Stimulated activated CD4-positive, alpha-beta T cell treated with anti-CD3 and anti-CD28 coated beads, Interleukin-2, amount 100 ng/mL, for 48 hours (primary cell): ENCODE results near the gene SETD3.

Experiments used
- DNase-seq, 2 donors: peaks; one replicate each; pipeline ENCODE4 v3.0.0-alpha.2; 2020

Gene SETD3

GRCh38 chr14:99516871-99517642 lies 36.4 kb upstream of the SETD3 start:
- no peak for DNase-seq

GRCh38 chr14:99516156-99516870 lies 35.7 kb upstream of the SETD3 start:
- no peak for DNase-seq

DNA sequence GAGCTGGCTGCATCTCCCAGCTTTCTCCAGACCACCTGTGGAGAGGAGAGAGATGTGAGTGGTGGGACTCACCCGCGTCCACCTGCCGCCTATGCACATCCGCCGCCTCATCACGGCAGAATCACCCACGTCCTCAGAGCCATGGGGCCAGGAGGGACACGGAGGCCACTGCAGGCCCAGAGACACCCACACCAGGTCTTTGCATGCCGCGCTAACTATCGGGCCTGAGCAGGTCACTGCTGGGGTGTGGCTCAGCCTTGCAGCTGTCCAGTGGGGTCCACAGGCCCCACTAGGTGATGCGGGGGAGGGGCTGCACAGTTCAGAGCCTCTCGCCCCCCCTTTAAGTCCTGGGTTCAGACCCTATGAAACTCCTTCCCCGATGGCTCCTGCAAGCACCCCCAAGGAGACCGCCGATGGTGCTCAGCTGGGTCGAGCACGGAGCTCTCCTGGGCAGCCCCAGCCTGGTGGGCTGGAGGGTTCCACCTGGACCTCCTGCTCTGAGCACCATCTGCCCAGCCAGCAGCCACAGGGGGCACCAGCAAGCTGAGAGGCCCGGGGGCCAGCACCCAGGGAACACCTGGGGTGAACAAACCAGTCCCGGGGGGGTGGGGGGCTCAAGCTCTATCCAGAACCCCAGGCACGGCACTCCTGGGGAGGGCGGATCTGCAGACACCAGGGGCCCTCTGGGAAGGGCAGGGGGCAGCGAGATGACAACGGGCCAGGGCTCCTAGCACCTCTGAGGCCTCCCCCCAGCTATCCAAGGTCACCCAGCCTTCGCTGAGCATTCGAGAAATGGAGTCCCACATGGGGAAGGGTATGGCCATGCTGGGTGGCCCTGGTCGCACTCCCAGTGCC lies 34.9 kb upstream of the SETD3 start:
- DNase-seq = no peak

DNA sequence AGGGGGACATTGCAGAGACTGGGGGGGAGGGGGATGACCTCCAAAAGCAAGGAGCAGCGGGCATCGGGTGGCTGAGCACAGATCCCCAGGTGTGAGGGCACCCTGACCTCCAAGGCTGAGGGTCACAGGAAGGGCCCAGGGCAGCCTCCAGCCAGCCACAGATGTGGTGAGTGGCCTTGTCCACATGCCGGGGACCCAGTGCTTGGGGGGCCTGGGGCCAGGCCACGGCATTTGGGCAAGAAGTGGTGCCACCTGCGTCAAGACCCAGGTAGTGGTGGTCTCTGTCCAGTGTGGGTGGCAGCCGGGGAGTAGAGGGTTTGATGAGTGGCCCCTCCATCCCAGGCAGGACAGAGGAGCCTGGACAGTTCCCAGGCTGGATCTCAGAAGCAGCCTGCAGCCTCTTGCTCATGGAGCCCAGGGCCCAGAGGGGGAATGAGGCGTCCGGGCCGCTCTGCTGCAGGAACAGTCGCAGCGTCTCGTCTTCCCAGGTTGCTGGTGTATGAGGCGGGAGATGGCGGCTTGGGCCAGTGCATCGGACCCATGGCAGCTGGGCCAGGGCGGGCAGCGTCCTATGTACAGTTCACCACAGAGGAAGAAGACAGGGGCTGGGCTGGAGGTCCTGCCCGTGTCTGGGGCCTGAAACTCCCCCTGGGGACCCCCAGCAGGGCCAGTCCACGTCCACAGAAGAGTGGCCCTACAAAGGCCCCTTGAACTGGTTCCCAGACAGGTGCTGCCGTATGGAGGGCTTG lies 34.1 kb upstream of the SETD3 start:
- DNase-seq = no peak

- DNase-seq = no peak
These were observed 33.4 kb upstream of the SETD3 start for GRCh38 chr14:99513946-99514551.

- no peak for DNase-seq
These were observed 32.6 kb upstream of the SETD3 start for GRCh38 chr14:99513183-99513694.

DNA sequence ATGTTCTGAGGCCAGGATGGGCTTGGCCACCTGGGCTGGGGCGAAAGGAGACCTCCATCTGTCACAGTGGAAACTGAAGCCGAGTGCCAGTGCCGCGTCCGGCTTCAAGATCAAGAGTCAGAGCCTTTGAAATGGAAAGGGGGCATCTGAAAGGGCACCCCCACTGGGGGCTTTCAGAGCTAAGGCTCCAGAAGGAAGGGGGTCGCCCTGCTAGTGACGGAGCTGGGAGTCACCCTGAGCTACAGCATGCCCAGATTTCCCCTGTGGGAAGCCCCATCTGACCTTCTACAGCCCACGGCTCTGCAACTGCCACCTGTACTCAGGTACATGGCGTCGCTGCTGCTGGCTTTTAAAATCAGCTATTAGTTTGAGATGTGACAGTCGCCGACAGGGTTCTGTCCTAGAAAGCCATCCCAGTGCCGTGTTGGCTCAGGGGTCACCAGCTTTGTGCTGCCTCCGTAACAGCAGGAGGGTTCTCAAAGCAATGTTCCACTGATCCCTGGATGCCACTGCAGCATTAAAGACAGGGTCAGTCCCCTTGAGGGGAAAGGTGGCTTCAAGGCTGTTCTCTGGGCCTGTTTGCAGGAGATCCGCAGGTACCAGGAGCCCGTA lies 32.0 kb upstream of the SETD3 start:
- DNase-seq = no peak

- no peak for DNase-seq
These were observed 31.4 kb upstream of the SETD3 start for GRCh38 chr14:99512110-99512449.

- DNase-seq = no peak
These were observed 30.9 kb upstream of the SETD3 start for GRCh38 chr14:99511421-99512109.

- no peak for DNase-seq
These were observed 30.0 kb upstream of the SETD3 start for GRCh38 chr14:99510556-99511139.

- DNase-seq = no peak
These were observed 29.4 kb upstream of the SETD3 start for GRCh38 chr14:99509871-99510555.

DNA sequence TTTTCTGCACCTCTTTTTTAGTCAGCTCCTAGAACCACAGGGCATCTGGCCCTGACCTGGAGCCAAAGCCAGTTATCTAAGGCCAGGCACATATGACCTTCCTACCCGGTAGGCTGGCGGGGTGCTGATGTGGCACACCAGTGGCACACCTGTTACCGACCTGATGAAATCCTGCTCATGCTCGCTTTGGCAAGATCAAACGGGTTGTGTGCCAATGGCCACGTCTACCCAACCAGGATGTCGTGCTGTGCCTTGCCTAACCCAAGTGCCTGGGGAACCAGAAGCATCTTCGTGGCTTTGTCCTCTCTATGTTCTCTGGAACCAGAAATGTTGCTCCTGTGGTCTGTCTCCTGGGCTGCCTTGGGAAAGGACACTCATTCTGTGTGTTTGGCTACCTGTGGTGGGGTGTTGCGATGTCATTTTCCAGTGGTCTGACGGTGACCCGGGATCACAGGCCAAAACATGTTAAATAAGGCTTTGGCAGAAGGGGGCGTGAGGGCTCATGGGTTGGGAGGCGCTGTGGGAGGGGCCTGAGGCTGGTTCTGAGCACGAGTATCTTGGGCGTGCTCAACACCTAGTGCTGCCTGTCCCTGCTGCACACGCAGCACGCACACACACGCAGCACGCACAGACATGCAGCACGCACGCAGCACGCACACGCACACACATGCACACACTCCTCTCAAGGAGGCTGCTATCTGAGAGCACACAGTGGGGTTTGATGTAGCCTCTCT lies 28.4 kb upstream of the SETD3 start:
- no peak for DNase-seq

DNA sequence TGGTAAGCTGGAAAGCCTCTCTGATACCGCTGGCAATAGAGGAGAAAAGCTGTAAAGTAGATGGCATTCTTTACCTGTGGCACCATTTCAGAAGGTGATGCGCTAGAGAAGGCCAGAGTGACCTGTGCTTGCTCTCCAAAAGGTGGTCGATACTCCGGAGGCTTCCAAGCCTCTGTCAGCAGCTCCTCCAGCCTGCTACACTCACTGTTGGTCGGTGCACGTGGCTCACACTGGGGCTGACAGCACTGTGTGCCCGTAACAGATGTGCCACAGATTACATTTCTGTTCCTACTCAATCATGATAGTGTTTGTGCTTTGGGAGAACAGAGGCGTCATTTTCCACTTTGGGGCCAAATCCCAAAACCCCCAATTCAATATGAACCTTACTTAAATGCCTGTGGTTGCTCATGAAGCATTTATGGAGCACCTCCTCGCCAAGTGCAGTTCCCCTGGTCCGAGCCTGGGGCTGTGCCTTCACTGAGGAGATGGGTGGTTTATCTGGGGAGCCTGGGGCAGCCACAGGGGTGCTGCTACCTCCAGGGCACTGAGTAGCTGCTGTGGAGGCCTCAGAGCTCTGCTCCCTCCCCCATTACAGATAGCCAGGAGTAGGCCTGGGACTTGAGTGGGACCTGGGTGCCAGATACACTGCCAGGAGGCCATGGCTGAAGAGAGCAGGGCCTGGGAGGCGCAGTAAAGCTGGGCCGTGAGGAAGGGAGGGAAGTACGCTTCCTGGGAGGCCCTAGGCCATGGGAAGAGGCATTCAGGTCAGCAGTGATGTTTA lies 27.4 kb upstream of the SETD3 start:
- no peak for DNase-seq

DNA sequence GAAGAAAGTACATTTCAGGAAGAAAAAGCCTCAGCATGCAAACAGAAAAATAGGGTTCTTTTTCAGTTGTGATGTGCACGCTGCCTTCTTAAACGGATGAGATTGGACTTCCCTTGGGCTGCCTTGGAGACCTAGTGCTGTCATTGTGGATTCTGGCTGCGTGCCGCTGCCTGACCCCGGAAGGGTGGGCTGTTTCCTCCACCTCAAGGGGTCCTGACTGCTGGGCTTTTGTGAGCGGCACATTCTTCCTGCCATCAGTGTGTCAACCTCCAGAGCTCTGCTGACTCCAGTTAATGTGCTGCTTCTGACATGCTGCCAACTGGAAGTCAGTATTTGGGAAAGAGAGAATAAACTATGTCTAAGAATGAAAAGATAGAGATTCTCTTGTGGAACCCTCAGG lies 25.6 kb upstream of the SETD3 start:
- DNase-seq = no peak

DNA sequence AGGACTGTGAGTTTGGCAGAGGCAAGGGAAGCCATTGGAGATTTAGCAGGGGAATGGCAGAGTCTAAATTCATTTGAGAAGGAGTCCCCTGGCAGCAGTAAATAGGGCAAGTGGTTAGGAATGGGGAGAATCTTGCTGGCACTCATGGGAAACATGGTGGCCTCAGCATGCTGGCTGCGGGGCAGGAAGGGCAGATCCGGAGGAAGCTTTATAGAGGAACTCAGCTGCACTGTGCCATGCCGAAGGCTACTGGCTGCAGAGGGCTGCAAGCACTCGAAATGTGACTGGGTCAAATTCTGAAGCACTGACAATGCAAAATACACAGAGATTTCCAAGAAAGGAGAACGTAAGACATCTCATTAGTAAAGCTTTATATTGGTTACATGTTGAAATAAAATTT lies 24.4 kb upstream of the SETD3 start:
- no peak for DNase-seq

GRCh38 chr14:99503848-99504453 lies 23.3 kb upstream of the SETD3 start:
- DNase-seq = no peak

- no peak for DNase-seq
These were observed 22.3 kb upstream of the SETD3 start for GRCh38 chr14:99502989-99503421.

DNA sequence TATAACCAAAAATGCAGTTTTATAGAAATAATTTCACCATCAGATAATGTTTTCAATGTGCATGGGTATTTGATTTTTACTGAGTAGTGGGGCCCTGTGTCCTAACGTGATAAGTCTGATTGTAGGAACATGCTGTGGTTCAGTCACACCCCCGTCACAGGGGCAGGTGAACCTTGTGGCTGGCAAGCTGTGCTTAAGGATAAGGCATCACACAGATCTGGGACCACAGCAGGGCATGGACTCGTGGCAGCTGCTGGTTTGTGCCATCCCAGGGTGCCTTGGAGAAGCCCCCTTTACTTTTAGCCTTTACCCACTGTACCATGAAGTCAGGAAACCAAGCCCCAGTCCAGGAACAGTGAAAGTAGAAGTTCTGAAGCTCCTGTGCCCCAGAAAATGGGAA lies 17.2 kb upstream of the SETD3 start:
- no peak for DNase-seq
